NT2/D1 (cell line): ENCODE results near the gene ADK.

Experiments
- DNase-seq: peaks from one replicate; pipeline ENCODE4 v3.0.0-alpha.2; 2011; ENCODE audit warnings: low read depth, low spot score
- H3K27me3 ChIP-seq: 2 replicates; pipeline ENCODE4 v1.6.0; 2011; ENCODE audit warnings: mild to moderate bottlenecking; ENCODE audit not compliant: insufficient read length, insufficient read depth
- H3K36me3 ChIP-seq: 2 replicates; pipeline ENCODE4 v1.6.1; 2011; ENCODE audit warnings: mild to moderate bottlenecking, low read length, mixed read lengths; ENCODE audit not compliant: insufficient read depth, insufficient read length
- H3K4me1 ChIP-seq: 2 replicates; pipeline ENCODE4 v1.5.1; 2011; ENCODE audit not compliant: insufficient read depth, insufficient read length
- H3K4me3 ChIP-seq: 2 replicates; pipeline ENCODE4 v1.5.1; 2011; ENCODE audit warnings: low read depth; ENCODE audit not compliant: insufficient read length
- H3K9ac ChIP-seq: 2 replicates; pipeline ENCODE4 v1.6.0; 2011; ENCODE audit warnings: low read depth; ENCODE audit not compliant: insufficient read length
- H3K9me3 ChIP-seq: 2 replicates; pipeline ENCODE4 v1.5.1; 2011; ENCODE audit warnings: mild to moderate bottlenecking, low read length; ENCODE audit not compliant: insufficient read depth
- SUZ12 ChIP-seq: IDR thresholded peaks from 2 replicates; pipeline ENCODE4 v1.6.1; 2011; ENCODE audit not compliant: insufficient read length, insufficient read depth; ENCODE audit errors: extremely low read depth
- YY1 ChIP-seq: IDR thresholded peaks from 2 replicates; pipeline ENCODE4 v1.6.1; 2011; ENCODE audit not compliant: insufficient read length, insufficient read depth
- ZNF274 ChIP-seq: IDR thresholded peaks from 2 replicates; pipeline ENCODE4 v1.6.1; 2011; ENCODE audit warnings: mild to moderate bottlenecking, low read depth, low read length

Gene ADK

GRCh38 chr10:74272288-74272687, 121.3 kb downstream of the ADK start:
- Histone ChIP-seq H3K9ac (no peak overlapping the region), H3K4me3 (no peak overlapping the region), H3K4me1 (no peaks in the 10 kb centered on the region), H3K9me3 (no peaks in the 10 kb centered on the region), H3K27me3 (no peaks in the 10 kb centered on the region), H3K36me3 (no peaks in the 10 kb centered on the region)
- no peak for TF ChIP-seq ZNF274
- TF ChIP-seq YY1, result no peak
- no peak for DNase-seq

- Histone ChIP-seq H3K36me3 (no peaks in the 10 kb centered on the region), H3K27me3 (no peaks in the 10 kb centered on the region), H3K4me1 (no peaks in the 10 kb centered on the region), H3K9me3 (no peaks in the 10 kb centered on the region), H3K4me3 (no peak overlapping the region), H3K9ac (no peak overlapping the region)
- DNase-seq, result no peak
- TF ChIP-seq ZNF274 (no peak), YY1 (no peak), SUZ12 (no peak)
These were observed 124.8 kb downstream of the ADK start for GRCh38 chr10:74275755-74276290.

- Histone ChIP-seq H3K36me3 (no peaks in the 10 kb centered on the region), H3K4me3 (no peak overlapping the region), H3K4me1 (no peaks in the 10 kb centered on the region), H3K9ac (no peak overlapping the region), H3K9me3 (no peaks in the 10 kb centered on the region), H3K27me3 (no peaks in the 10 kb centered on the region)
- no peak for DNase-seq
- TF ChIP-seq SUZ12 (no peak), YY1 (no peak)
These were observed 125.4 kb downstream of the ADK start for GRCh38 chr10:74276416-74276815.

- Histone ChIP-seq H3K27me3 (no peaks in the 10 kb centered on the region), H3K9me3 (peaks cover 10% of the 10 kb centered on the region), H3K4me1 (no peaks in the 10 kb centered on the region), H3K9ac (no peak overlapping the region), H3K36me3 (no peaks in the 10 kb centered on the region), H3K4me3 (no peak overlapping the region)
- TF ChIP-seq ZNF274 (no peak), SUZ12 (no peak), YY1 (no peak)
- no peak for DNase-seq
These were observed 131.3 kb downstream of the ADK start for GRCh38 chr10:74282151-74282847.

- no peak for DNase-seq
- no peaks in the 10 kb centered on the region for H3K36me3 ChIP-seq
- no peak overlapping the region for H3K9ac ChIP-seq
- H3K4me1 ChIP-seq, result no peaks in the 10 kb centered on the region
- peaks cover 10% of the 10 kb centered on the region for H3K9me3 ChIP-seq
- H3K4me3 ChIP-seq, result no peak overlapping the region
- TF ChIP-seq ZNF274 (no peak), YY1 (no peak), SUZ12 (no peak)
- no peaks in the 10 kb centered on the region for H3K27me3 ChIP-seq
These were observed 131.8 kb downstream of the ADK start for GRCh38 chr10:74282848-74283210.

- TF ChIP-seq SUZ12 (no peak), YY1 (no peak), ZNF274 (no peak)
- peaks cover 10% of the 10 kb centered on the region for H3K9me3 ChIP-seq
- no peak overlapping the region for H3K9ac ChIP-seq
- H3K4me3 ChIP-seq, result no peak overlapping the region
- no peaks in the 10 kb centered on the region for H3K27me3 ChIP-seq
- DNase-seq, result no peak
- no peaks in the 10 kb centered on the region for H3K36me3 ChIP-seq
- H3K4me1 ChIP-seq, result no peaks in the 10 kb centered on the region
These were observed 138.2 kb downstream of the ADK start for GRCh38 chr10:74289188-74289587.

GRCh38 chr10:74289951-74290350, 138.9 kb downstream of the ADK start:
- Histone ChIP-seq H3K4me3 (no peak overlapping the region), H3K9me3 (peaks cover 3% of the 10 kb centered on the region; the same call in 1 of the 2 replicates)

More at GRCh38 chr10:74289951-74290350, 138.9 kb downstream of the ADK start:
- Histone ChIP-seq H3K36me3 (no peaks in the 10 kb centered on the region), H3K9ac (no peak overlapping the region), H3K4me1 (no peaks in the 10 kb centered on the region), H3K27me3 (no peaks in the 10 kb centered on the region)
- TF ChIP-seq YY1, result no peak
- DNase-seq, result no peak
